ENCODE data around the gene ARHGEF10L.

ARHGEF10L gene

GRCh38 chr1:17567582-17567981 lies 28.1 kb downstream of the ARHGEF10L start:
- Histone ChIP-seq H3K4me2 (ENCODE audit: low read length) (no peak overlapping the region), H3K79me2 (ENCODE audit: control insufficient read depth, low read length) (no peaks in the 10 kb centered on the region), H4K20me1 (ENCODE audit: control insufficient read depth, insufficient read depth, low read depth, low read length) (no peaks in the 10 kb centered on the region), H3K27me3 (ENCODE audit: control insufficient read depth, low read length) (peaks cover 3% of the 10 kb centered on the region; the same call in 1 of the 2 replicates), H3K4me1 (ENCODE audit: control insufficient read depth, low read length) (no peaks in the 10 kb centered on the region), H3K27ac (ENCODE audit: low read depth, low read length) (no peak overlapping the region), H3K9me2 (replicated peaks; ENCODE audit: control insufficient read depth, low read length) (no peaks in the 10 kb centered on the region), H3F3A (ENCODE audit: control insufficient read depth, insufficient read depth) (no peaks in the 10 kb centered on the region), H3K36me3 (ENCODE audit: control insufficient read depth, low read length) (no peaks in the 10 kb centered on the region), H3K9me3 (ENCODE audit: control insufficient read depth, insufficient read depth, low read length) (no peaks in the 10 kb centered on the region), H3K4me3 (ENCODE audit: low read length) (no peak overlapping the region)
- TF ChIP-seq CTCF (IDR thresholded peaks at IDR 0.05; ENCODE audit: low read depth, low read length, poor library complexity, severe bottlenecking): no peak
- no peak for TF ChIP-seq EZH2phosphoT487 (IDR thresholded peaks at IDR 0.05; ENCODE audit: borderline replicate concordance, low read length)

- H3K4me3 ChIP-seq (ENCODE audit: low read length): no peak overlapping the region
- H3K27me3 ChIP-seq (ENCODE audit: control insufficient read depth, low read length): peaks cover 3% of the 10 kb centered on the region; the same call in 1 of the 2 replicates
- H3K27ac ChIP-seq (ENCODE audit: low read depth, low read length): no peak overlapping the region
- H3K9me3 ChIP-seq (ENCODE audit: control insufficient read depth, insufficient read depth, low read length): no peaks in the 10 kb centered on the region
- no peaks in the 10 kb centered on the region for H4K20me1 ChIP-seq (ENCODE audit: control insufficient read depth, insufficient read depth, low read depth, low read length)
- no peaks in the 10 kb centered on the region for H3K36me3 ChIP-seq (ENCODE audit: control insufficient read depth, low read length)
- no peak overlapping the region for H3K4me2 ChIP-seq (ENCODE audit: low read length)
- no peaks in the 10 kb centered on the region for H3K9me2 ChIP-seq (replicated peaks; ENCODE audit: control insufficient read depth, low read length)
- TF ChIP-seq EZH2phosphoT487 (IDR thresholded peaks at IDR 0.05; ENCODE audit: borderline replicate concordance, low read length): no peak
- TF ChIP-seq CTCF (IDR thresholded peaks at IDR 0.05; ENCODE audit: low read depth, low read length, poor library complexity, severe bottlenecking): no peak
- H3F3A ChIP-seq (ENCODE audit: control insufficient read depth, insufficient read depth): no peaks in the 10 kb centered on the region
- H3K79me2 ChIP-seq (ENCODE audit: control insufficient read depth, low read length): no peaks in the 10 kb centered on the region
- H3K4me1 ChIP-seq (ENCODE audit: control insufficient read depth, low read length): no peaks in the 10 kb centered on the region
These were observed 28.8 kb downstream of the ARHGEF10L start for GRCh38 chr1:17568014-17568900.

- no peak overlapping the region for H3K27ac ChIP-seq (ENCODE audit: low read depth, low read length)
- no peaks in the 10 kb centered on the region for H3K9me2 ChIP-seq (replicated peaks; ENCODE audit: control insufficient read depth, low read length)
- no peak for TF ChIP-seq EZH2phosphoT487 (IDR thresholded peaks at IDR 0.05; ENCODE audit: borderline replicate concordance, low read length)
- no peak for TF ChIP-seq CTCF (IDR thresholded peaks at IDR 0.05; ENCODE audit: low read depth, low read length, poor library complexity, severe bottlenecking)
- peaks cover 3% of the 10 kb centered on the region; the same call in 1 of the 2 replicates for H3K27me3 ChIP-seq (ENCODE audit: control insufficient read depth, low read length)
- no peaks in the 10 kb centered on the region for H3F3A ChIP-seq (ENCODE audit: control insufficient read depth, insufficient read depth)
- H3K4me1 ChIP-seq (ENCODE audit: control insufficient read depth, low read length): no peaks in the 10 kb centered on the region
- H3K79me2 ChIP-seq (ENCODE audit: control insufficient read depth, low read length): no peaks in the 10 kb centered on the region
- no peaks in the 10 kb centered on the region for H3K9me3 ChIP-seq (ENCODE audit: control insufficient read depth, insufficient read depth, low read length)
- H3K36me3 ChIP-seq (ENCODE audit: control insufficient read depth, low read length): no peaks in the 10 kb centered on the region
- no peaks in the 10 kb centered on the region for H4K20me1 ChIP-seq (ENCODE audit: control insufficient read depth, insufficient read depth, low read depth, low read length)
- no peak overlapping the region for H3K4me3 ChIP-seq (ENCODE audit: low read length)
- H3K4me2 ChIP-seq (ENCODE audit: low read length): no peak overlapping the region
These were observed 30.0 kb downstream of the ARHGEF10L start for GRCh38 chr1:17569200-17570139.

Data from DOHH2 (cell line).